ENCODE measurements around the gene ALDH1L1. TPM values are rescaled to one million over a fixed set of nuclear protein-coding genes. Genes with fewer than 3 reads are reported as not detected.
"Not testable (repeated sequence)": the region's sequence is repeated elsewhere in the genome, so short reads cannot be mapped to it uniquely, and the experiment has no call there.

Gene ALDH1L1
- total RNA-seq, 1 experiment from 2014 or later, result not detected

GRCh38 chr3:126102530-126102951, 77.8 kb downstream of the ALDH1L1 start:
- Histone ChIP-seq H3K9me2 (replicated peaks; ENCODE audit: insufficient read depth, low read length) (no peaks in the 10 kb centered on the region), H3K9me3 (ENCODE audit: low read length) (no peaks in the 10 kb centered on the region), H3K9ac (ENCODE audit: low read length) (no peak overlapping the region)

GRCh38 chr3:126102011-126102410, 78.4 kb downstream of the ALDH1L1 start:
- H3K9me2 ChIP-seq (replicated peaks; ENCODE audit: insufficient read depth, low read length), result no peaks in the 10 kb centered on the region
- no peaks in the 10 kb centered on the region for H3K27me3 ChIP-seq (ENCODE audit: low read length)
- no peaks in the 10 kb centered on the region for H4K20me1 ChIP-seq (ENCODE audit: insufficient read depth, low read depth, low read length)
- no peak overlapping the region for H3K4me2 ChIP-seq (ENCODE audit: low read depth, low read length, poor library complexity, severe bottlenecking)
- H3K27ac ChIP-seq (ENCODE audit: low read length), result no peak overlapping the region
- H3K4me1 ChIP-seq (ENCODE audit: low read length), result no peaks in the 10 kb centered on the region
- H3K4me3 ChIP-seq (ENCODE audit: low read length), result no peak overlapping the region
- H3K9ac ChIP-seq (ENCODE audit: low read length), result no peak overlapping the region
- H2AFZ ChIP-seq (ENCODE audit: low read length), result no peak overlapping the region
- no peak for DNase-seq
- H3K79me2 ChIP-seq (ENCODE audit: low read length), result no peaks in the 10 kb centered on the region
- no peaks in the 10 kb centered on the region for H3K9me3 ChIP-seq (ENCODE audit: low read length)
- no peaks in the 10 kb centered on the region for H3K36me3 ChIP-seq (ENCODE audit: insufficient read depth, low read length)

More at GRCh38 chr3:126102530-126102951, 77.8 kb downstream of the ALDH1L1 start:
- H3K4me1 ChIP-seq (ENCODE audit: low read length), result no peaks in the 10 kb centered on the region
- H3K36me3 ChIP-seq (ENCODE audit: insufficient read depth, low read length), result no peaks in the 10 kb centered on the region
- no peak overlapping the region for H3K4me2 ChIP-seq (ENCODE audit: low read depth, low read length, poor library complexity, severe bottlenecking)
- DNase-seq, result no peak
- no peak overlapping the region for H3K4me3 ChIP-seq (ENCODE audit: low read length)
- H3K27ac ChIP-seq (ENCODE audit: low read length), result no peak overlapping the region
- no peaks in the 10 kb centered on the region for H3K27me3 ChIP-seq (ENCODE audit: low read length)
- no peaks in the 10 kb centered on the region for H4K20me1 ChIP-seq (ENCODE audit: insufficient read depth, low read depth, low read length)
- H2AFZ ChIP-seq (ENCODE audit: low read length), result no peak overlapping the region
- no peaks in the 10 kb centered on the region for H3K79me2 ChIP-seq (ENCODE audit: low read length)

- no peak overlapping the region for H3K9ac ChIP-seq (ENCODE audit: low read length)
- no peaks in the 10 kb centered on the region for H3K9me2 ChIP-seq (replicated peaks; ENCODE audit: insufficient read depth, low read length)
- no peak for DNase-seq
- no peaks in the 10 kb centered on the region for H3K79me2 ChIP-seq (ENCODE audit: low read length)
- H3K4me2 ChIP-seq (ENCODE audit: low read depth, low read length, poor library complexity, severe bottlenecking), result no peak overlapping the region
- H3K36me3 ChIP-seq (ENCODE audit: insufficient read depth, low read length), result no peaks in the 10 kb centered on the region
- no peaks in the 10 kb centered on the region for H3K27me3 ChIP-seq (ENCODE audit: low read length)
- no peaks in the 10 kb centered on the region for H3K4me1 ChIP-seq (ENCODE audit: low read length)
- H2AFZ ChIP-seq (ENCODE audit: low read length), result no peak overlapping the region
- no peaks in the 10 kb centered on the region for H3K9me3 ChIP-seq (ENCODE audit: low read length)
- no peaks in the 10 kb centered on the region for H4K20me1 ChIP-seq (ENCODE audit: insufficient read depth, low read depth, low read length)
- H3K4me3 ChIP-seq (ENCODE audit: low read length), result no peak overlapping the region
- H3K27ac ChIP-seq (ENCODE audit: low read length), result no peak overlapping the region
Observed at GRCh38 chr3:126101521-126101982, 78.8 kb downstream of the ALDH1L1 start.

GRCh38 chr3:126100634-126101301, 79.6 kb downstream of the ALDH1L1 start:
- H3K79me2 ChIP-seq (ENCODE audit: low read length), result no peaks in the 10 kb centered on the region
- no peaks in the 10 kb centered on the region for H3K9me2 ChIP-seq (replicated peaks; ENCODE audit: insufficient read depth, low read length)
- no peak overlapping the region for H3K4me3 ChIP-seq (ENCODE audit: low read length)
- H3K36me3 ChIP-seq (ENCODE audit: insufficient read depth, low read length), result no peaks in the 10 kb centered on the region
- no peaks in the 10 kb centered on the region for H3K9me3 ChIP-seq (ENCODE audit: low read length)
- H3K27me3 ChIP-seq (ENCODE audit: low read length), result no peaks in the 10 kb centered on the region
- no peak for DNase-seq
- H3K4me2 ChIP-seq (ENCODE audit: low read depth, low read length, poor library complexity, severe bottlenecking), result no peak overlapping the region
- H3K27ac ChIP-seq (ENCODE audit: low read length), result no peak overlapping the region
- no peak overlapping the region for H3K9ac ChIP-seq (ENCODE audit: low read length)
- no peaks in the 10 kb centered on the region for H4K20me1 ChIP-seq (ENCODE audit: insufficient read depth, low read depth, low read length)
- H3K4me1 ChIP-seq (ENCODE audit: low read length), result no peaks in the 10 kb centered on the region
- H2AFZ ChIP-seq (ENCODE audit: low read length), result no peak overlapping the region

- Histone ChIP-seq H4K20me1 (ENCODE audit: insufficient read depth, low read depth, low read length) (no peaks in the 10 kb centered on the region), H3K36me3 (ENCODE audit: insufficient read depth, low read length) (no peaks in the 10 kb centered on the region), H3K27me3 (ENCODE audit: low read length) (no peaks in the 10 kb centered on the region), H3K9me2 (replicated peaks; ENCODE audit: insufficient read depth, low read length) (no peaks in the 10 kb centered on the region), H3K27ac (ENCODE audit: low read length) (no peak overlapping the region), H3K4me1 (ENCODE audit: low read length) (no peaks in the 10 kb centered on the region), H2AFZ (ENCODE audit: low read length) (no peak overlapping the region), H3K9ac (ENCODE audit: low read length) (no peak overlapping the region), H3K4me2 (ENCODE audit: low read depth, low read length, poor library complexity, severe bottlenecking) (no peak overlapping the region), H3K79me2 (ENCODE audit: low read length) (no peaks in the 10 kb centered on the region), H3K9me3 (ENCODE audit: low read length) (no peaks in the 10 kb centered on the region), H3K4me3 (ENCODE audit: low read length) (no peak overlapping the region)
- no peak for DNase-seq
Observed at GRCh38 chr3:126100269-126100633, 80.1 kb downstream of the ALDH1L1 start.

- H3K4me1 ChIP-seq (ENCODE audit: low read length), result no peaks in the 10 kb centered on the region
- H3K27me3 ChIP-seq (ENCODE audit: low read length), result no peaks in the 10 kb centered on the region
- H3K36me3 ChIP-seq (ENCODE audit: insufficient read depth, low read length), result no peaks in the 10 kb centered on the region
- no peaks in the 10 kb centered on the region for H3K9me3 ChIP-seq (ENCODE audit: low read length)
- H3K9me2 ChIP-seq (replicated peaks; ENCODE audit: insufficient read depth, low read length), result no peaks in the 10 kb centered on the region
- no peak overlapping the region for H3K4me2 ChIP-seq (ENCODE audit: low read depth, low read length, poor library complexity, severe bottlenecking)
- no peak overlapping the region for H3K9ac ChIP-seq (ENCODE audit: low read length)
- H2AFZ ChIP-seq (ENCODE audit: low read length), result no peak overlapping the region
- no peak for DNase-seq
- no peaks in the 10 kb centered on the region for H4K20me1 ChIP-seq (ENCODE audit: insufficient read depth, low read depth, low read length)
- H3K79me2 ChIP-seq (ENCODE audit: low read length), result no peaks in the 10 kb centered on the region
- H3K27ac ChIP-seq (ENCODE audit: low read length), result no peak overlapping the region
- H3K4me3 ChIP-seq (ENCODE audit: low read length), result no peak overlapping the region
Observed at GRCh38 chr3:126098391-126098858, 82.0 kb downstream of the ALDH1L1 start.

- Histone ChIP-seq H3K4me1 (ENCODE audit: low read length) (no peaks in the 10 kb centered on the region), H4K20me1 (ENCODE audit: insufficient read depth, low read depth, low read length) (no peaks in the 10 kb centered on the region), H3K9ac (ENCODE audit: low read length) (no peak overlapping the region), H3K9me3 (ENCODE audit: low read length) (no peaks in the 10 kb centered on the region), H3K36me3 (ENCODE audit: insufficient read depth, low read length) (no peaks in the 10 kb centered on the region), H3K4me3 (ENCODE audit: low read length) (no peak overlapping the region), H3K9me2 (replicated peaks; ENCODE audit: insufficient read depth, low read length) (no peaks in the 10 kb centered on the region), H3K27me3 (ENCODE audit: low read length) (no peaks in the 10 kb centered on the region), H3K79me2 (ENCODE audit: low read length) (no peaks in the 10 kb centered on the region), H3K27ac (ENCODE audit: low read length) (no peak overlapping the region), H2AFZ (ENCODE audit: low read length) (no peak overlapping the region), H3K4me2 (ENCODE audit: low read depth, low read length, poor library complexity, severe bottlenecking) (no peak overlapping the region)
- no peak for DNase-seq
Observed at GRCh38 chr3:126097801-126098200, 82.6 kb downstream of the ALDH1L1 start.

- H3K27me3 ChIP-seq (ENCODE audit: low read length); H3K4me1 ChIP-seq (ENCODE audit: low read length); H3K79me2 ChIP-seq (ENCODE audit: low read length); H4K20me1 ChIP-seq (ENCODE audit: insufficient read depth, low read depth, low read length); DNase-seq; H3K4me3 ChIP-seq (ENCODE audit: low read length); H3K9me3 ChIP-seq (ENCODE audit: low read length); H3K9ac ChIP-seq (ENCODE audit: low read length); H3K9me2 ChIP-seq (replicated peaks; ENCODE audit: insufficient read depth, low read length); H3K4me2 ChIP-seq (ENCODE audit: low read depth, low read length, poor library complexity, severe bottlenecking); H3K27ac ChIP-seq (ENCODE audit: low read length); H3K36me3 ChIP-seq (ENCODE audit: insufficient read depth, low read length); H2AFZ ChIP-seq (ENCODE audit: low read length): not testable (repeated sequence)
Observed at GRCh38 chr3:126096274-126096673, 84.1 kb downstream of the ALDH1L1 start.
